Measurements from ENCODE around the gene ZFYVE28. TPM values are rescaled to one million over a fixed set of nuclear protein-coding genes. Genes with fewer than 3 reads are reported as not detected.
"Not testable (repeated sequence)": the region's sequence is repeated elsewhere in the genome, so short reads cannot be mapped to it uniquely, and the experiment has no call there.

The ZFYVE28 gene
- total and polyA plus RNA-seq, 12 donors, result 4.3 to 24.6 (median 16.0) TPM

- peak in 2 of 7 donors; percentile 62 to 74 for DNase-seq
- H3K4me1 ChIP-seq (replicated peaks in 1 of 2), result no peaks in the 10 kb centered on the region
- peak overlapping the region in 1 of 5 donors; percentile 49 for H3K27ac ChIP-seq
- TF ChIP-seq CTCF (IDR thresholded peaks at IDR 0.05), result no peak
- TF ChIP-seq POLR2A (IDR thresholded peaks at IDR 0.05), result no peak
- intact Hi-C loops (cut with DNase I), result no loop called here
- H3K9me3 ChIP-seq (replicated peaks in 1 of 3), result no peaks in the 10 kb centered on the region
- H3K4me3 ChIP-seq, result no peak overlapping the region
- 56 to 70% (median 65%) methylated on average over 3 to 20 of the region's 20 CpGs for WGBS, 4 donors
- H3K36me3 ChIP-seq (replicated peaks in 1 of 2), result no peaks in the 10 kb centered on the region
- H3K27me3 ChIP-seq, result no peaks in the 10 kb centered on the region
Measured at GRCh38 chr4:2432991-2433530, 14.6 kb upstream of the ZFYVE28 start.

GRCh38 chr4:2432004-2432403 lies 13.6 kb upstream of the ZFYVE28 start:
- TF ChIP-seq CTCF (IDR thresholded peaks at IDR 0.05), result no peak
- no peak for TF ChIP-seq POLR2A (IDR thresholded peaks at IDR 0.05)
- intact Hi-C loops (cut with DNase I), result no loop called here
- no peaks in the 10 kb centered on the region for H3K36me3 ChIP-seq (replicated peaks in 1 of 2)
- no peak overlapping the region for H3K27ac ChIP-seq
- H3K27me3 ChIP-seq, result no peaks in the 10 kb centered on the region
- H3K4me3 ChIP-seq, result no peak overlapping the region
- no peaks in the 10 kb centered on the region for H3K4me1 ChIP-seq (replicated peaks in 1 of 2)
- H3K9me3 ChIP-seq (replicated peaks in 1 of 3), result no peaks in the 10 kb centered on the region
- no peak for DNase-seq

- H3K9me3 ChIP-seq (replicated peaks in 1 of 3); intact Hi-C loops (cut with DNase I); H3K27me3 ChIP-seq; H3K36me3 ChIP-seq (replicated peaks in 1 of 2); H3K4me1 ChIP-seq (replicated peaks in 1 of 2); H3K4me3 ChIP-seq: not testable (repeated sequence)
- WGBS, 4 donors, result 61 to 73% (median 63%) methylated on average over 27 to 32 of the region's 49 CpGs
- H3K27ac ChIP-seq, result peak overlapping the region in 2 of 5 donors; percentile 33 to 56
- DNase-seq, result peak in 5 of 7 donors; percentile 37 to 62 (median 42)
Measured at GRCh38 chr4:2429945-2430757, 11.7 kb upstream of the ZFYVE28 start.

- Histone ChIP-seq H3K36me3 (replicated peaks in 1 of 2) (no peaks in the 10 kb centered on the region), H3K27me3 (no peaks in the 10 kb centered on the region), H3K27ac (no peak overlapping the region), H3K9me3 (replicated peaks in 1 of 3) (no peaks in the 10 kb centered on the region), H3K4me1 (replicated peaks in 1 of 2) (no peaks in the 10 kb centered on the region), H3K4me3 (no peak overlapping the region)
- TF ChIP-seq POLR2A (IDR thresholded peaks at IDR 0.05), result no peak
- no peak for TF ChIP-seq CTCF (IDR thresholded peaks at IDR 0.05)
- intact Hi-C loops (cut with DNase I), result no loop called here
- DNase-seq, result no peak
- WGBS, 4 donors, result 77 to 82% (median 80%) methylated on average over 18 to 25 of the region's 25 CpGs
Measured at GRCh38 chr4:2428496-2429213, 10.2 kb upstream of the ZFYVE28 start.

Data from adrenal gland (tissue), 12 donors.